ENCODE data around the gene PRKAR2B. TPM values are rescaled to one million over a fixed set of nuclear protein-coding genes. Genes with fewer than 3 reads are reported as not detected.

PRKAR2B gene
- total RNA-seq, 2 experiments from 2014 or later: 69.0 to 210 TPM

GRCh38 chr7:107186240-107186639, 141.7 kb downstream of the PRKAR2B start:
- H3K4me2 ChIP-seq (ENCODE audit: low read length): no peak overlapping the region
- H2AFZ ChIP-seq (ENCODE audit: low read length): no peak overlapping the region
- H3K27ac ChIP-seq (ENCODE audit: low read depth, low read length, poor library complexity, severe bottlenecking): no peak overlapping the region
- H3K4me3 ChIP-seq (ENCODE audit: low read depth, low read length, poor library complexity, severe bottlenecking): no peak overlapping the region
- intact Hi-C loops (cut with micrococcal nuclease; ENCODE audit: unreplicated experiment): no loop called here
- no peaks in the 10 kb centered on the region; the same call in 1 of the 2 replicates for H3K79me2 ChIP-seq (ENCODE audit: insufficient read depth, low read depth, low read length)
- H3K4me1 ChIP-seq (ENCODE audit: insufficient read depth, low read length, poor library complexity, severe bottlenecking): no peaks in the 10 kb centered on the region
- DNase-seq (ENCODE audit: low spot score): no peak
- no peaks in the 10 kb centered on the region for H4K20me1 ChIP-seq (ENCODE audit: insufficient read depth, low read length)
- no TSS peak for BruUV-seq (replicated peaks)
- no peaks in the 10 kb centered on the region for H3K9me3 ChIP-seq (ENCODE audit: low read length)
- no peaks in the 10 kb centered on the region for H3K9me2 ChIP-seq (ENCODE audit: insufficient read depth, low read length)
- ChIA-PET POLR2A (interaction anchor here (1.3 kb wide), 1 partner anchor 12 kb away, joined by 4 read pairs; no protein-coding TSS in a partner anchor), CTCF (ENCODE audit: unreplicated experiment) (no interaction called here)
- no peak for TF ChIP-seq EZH2phosphoT487 (IDR thresholded peaks at IDR 0.05; ENCODE audit: borderline replicate concordance, low read depth, low read length)
- TF ChIP-seq, protein P1, sequence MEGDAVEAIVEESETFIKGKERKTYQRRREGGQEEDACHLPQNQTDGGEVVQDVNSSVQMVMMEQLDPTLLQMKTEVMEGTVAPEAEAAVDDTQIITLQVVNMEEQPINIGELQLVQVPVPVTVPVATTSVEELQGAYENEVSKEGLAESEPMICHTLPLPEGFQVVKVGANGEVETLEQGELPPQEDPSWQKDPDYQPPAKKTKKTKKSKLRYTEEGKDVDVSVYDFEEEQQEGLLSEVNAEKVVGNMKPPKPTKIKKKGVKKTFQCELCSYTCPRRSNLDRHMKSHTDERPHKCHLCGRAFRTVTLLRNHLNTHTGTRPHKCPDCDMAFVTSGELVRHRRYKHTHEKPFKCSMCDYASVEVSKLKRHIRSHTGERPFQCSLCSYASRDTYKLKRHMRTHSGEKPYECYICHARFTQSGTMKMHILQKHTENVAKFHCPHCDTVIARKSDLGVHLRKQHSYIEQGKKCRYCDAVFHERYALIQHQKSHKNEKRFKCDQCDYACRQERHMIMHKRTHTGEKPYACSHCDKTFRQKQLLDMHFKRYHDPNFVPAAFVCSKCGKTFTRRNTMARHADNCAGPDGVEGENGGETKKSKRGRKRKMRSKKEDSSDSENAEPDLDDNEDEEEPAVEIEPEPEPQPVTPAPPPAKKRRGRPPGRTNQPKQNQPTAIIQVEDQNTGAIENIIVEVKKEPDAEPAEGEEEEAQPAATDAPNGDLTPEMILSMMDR (conservative IDR thresholded peaks at IDR 0.05; ENCODE audit: low read length): no peak
- H3K36me3 ChIP-seq (ENCODE audit: insufficient read depth, low read length): peaks cover 74% of the 10 kb centered on the region

GRCh38 chr7:107187774-107188173, 143.3 kb downstream of the PRKAR2B start:
- no TSS peak for BruUV-seq (replicated peaks)
- Histone ChIP-seq H3K9me2 (ENCODE audit: insufficient read depth, low read length) (no peaks in the 10 kb centered on the region), H3K36me3 (ENCODE audit: insufficient read depth, low read length) (peaks cover 72% of the 10 kb centered on the region), H2AFZ (ENCODE audit: low read length) (no peak overlapping the region), H3K4me1 (ENCODE audit: insufficient read depth, low read length, poor library complexity, severe bottlenecking) (no peaks in the 10 kb centered on the region), H3K27ac (ENCODE audit: low read depth, low read length, poor library complexity, severe bottlenecking) (no peak overlapping the region), H3K9me3 (ENCODE audit: low read length) (no peaks in the 10 kb centered on the region), H3K4me2 (ENCODE audit: low read length) (no peak overlapping the region), H3K79me2 (ENCODE audit: insufficient read depth, low read depth, low read length) (no peaks in the 10 kb centered on the region; the same call in 1 of the 2 replicates), H3K4me3 (ENCODE audit: low read depth, low read length, poor library complexity, severe bottlenecking) (no peak overlapping the region), H4K20me1 (ENCODE audit: insufficient read depth, low read length) (no peaks in the 10 kb centered on the region)
- POLR2A ChIA-PET: no interaction called here
- TF ChIP-seq, protein P1 (conservative IDR thresholded peaks at IDR 0.05; ENCODE audit: low read length): no peak
- no peak for TF ChIP-seq EZH2phosphoT487 (IDR thresholded peaks at IDR 0.05; ENCODE audit: borderline replicate concordance, low read depth, low read length)
- DNase-seq (ENCODE audit: low spot score): no peak
- CTCF ChIA-PET (ENCODE audit: unreplicated experiment): no interaction called here
- intact Hi-C loops (cut with micrococcal nuclease; ENCODE audit: unreplicated experiment): no loop called here

- H3K9me3 ChIP-seq (ENCODE audit: low read length): no peaks in the 10 kb centered on the region
- no peak overlapping the region for H2AFZ ChIP-seq (ENCODE audit: low read length)
- DNase-seq (ENCODE audit: low spot score): no peak
- no TSS peak for BruUV-seq (replicated peaks)
- no peak overlapping the region for H3K27ac ChIP-seq (ENCODE audit: low read depth, low read length, poor library complexity, severe bottlenecking)
- H3K4me3 ChIP-seq (ENCODE audit: low read depth, low read length, poor library complexity, severe bottlenecking): no peak overlapping the region
- peaks cover 60% of the 10 kb centered on the region for H3K36me3 ChIP-seq (ENCODE audit: insufficient read depth, low read length)
- H3K4me2 ChIP-seq (ENCODE audit: low read length): no peak overlapping the region
- H3K4me1 ChIP-seq (ENCODE audit: insufficient read depth, low read length, poor library complexity, severe bottlenecking): no peaks in the 10 kb centered on the region
- ChIA-PET POLR2A (interaction anchor here (1.2 to 2.7 kb wide), 3 partner anchors 10 to 24 kb away, joined by 3 to 8 read pairs (median 5); no protein-coding TSS in a partner anchor), CTCF (ENCODE audit: unreplicated experiment) (interaction anchor here (1.0 kb wide), 1 partner anchor 689 kb away, joined by 3 read pairs; no protein-coding TSS in a partner anchor)
- H3K79me2 ChIP-seq (ENCODE audit: insufficient read depth, low read depth, low read length): no peaks in the 10 kb centered on the region
- no peak for TF ChIP-seq EZH2phosphoT487 (IDR thresholded peaks at IDR 0.05; ENCODE audit: borderline replicate concordance, low read depth, low read length)
- TF ChIP-seq, protein P1 (conservative IDR thresholded peaks at IDR 0.05; ENCODE audit: low read length): no peak
- intact Hi-C loops (cut with micrococcal nuclease; ENCODE audit: unreplicated experiment): no loop called here
- no peaks in the 10 kb centered on the region for H3K9me2 ChIP-seq (ENCODE audit: insufficient read depth, low read length)
- no peaks in the 10 kb centered on the region for H4K20me1 ChIP-seq (ENCODE audit: insufficient read depth, low read length)
These were observed 145.6 kb downstream of the PRKAR2B start for GRCh38 chr7:107190090-107190489.
